Mesendoderm (in vitro differentiated cells): ENCODE measurements around the gene DNAJC15.

Experiments used
- DNase-seq: peaks from one replicate; pipeline ENCODE4 v3.0.0; 2013
- H2AK5ac ChIP-seq: 2 replicates; pipeline ENCODE4 v1.6.1; 2013; ENCODE audit warnings: low read length, inconsistent platforms
- H2BK120ac ChIP-seq: 2 replicates; pipeline ENCODE4 v1.6.1; 2013; ENCODE audit warnings: low read depth, mild to moderate bottlenecking, low read length, moderate library complexity, mixed read lengths
- H2BK15ac ChIP-seq: replicated peaks from 2 replicates; pipeline ENCODE4 v1.6.1; 2013; ENCODE audit warnings: low read depth, mild to moderate bottlenecking, moderate library complexity
- H2BK5ac ChIP-seq: 2 replicates; pipeline ENCODE4 v1.6.1; 2013; ENCODE audit warnings: low read length, inconsistent platforms
- H3K18ac ChIP-seq: 2 replicates; pipeline ENCODE4 v1.6.1; 2013; ENCODE audit warnings: mild to moderate bottlenecking, low read length, mixed read lengths
- H3K23ac ChIP-seq: one replicate; pipeline ENCODE4 v1.6.1; 2013; ENCODE audit warnings: low read length
- H3K27ac ChIP-seq: 2 replicates; pipeline ENCODE4 v1.5.1; 2013; ENCODE audit warnings: low read depth, mild to moderate bottlenecking, inconsistent platforms, low read length, moderate library complexity
- H3K27me3 ChIP-seq: 2 replicates; pipeline ENCODE4 v1.6.1; 2013; ENCODE audit warnings: low read length, control low read depth, mild to moderate bottlenecking, inconsistent platforms; ENCODE audit not compliant: insufficient read depth, poor library complexity
- H3K36me3 ChIP-seq: 2 replicates; pipeline ENCODE4 v1.6.1; 2013; ENCODE audit warnings: low read length, inconsistent platforms; ENCODE audit not compliant: control insufficient read depth, insufficient read depth
- H3K4ac ChIP-seq: one replicate; pipeline ENCODE4 v1.6.1; 2013; ENCODE audit warnings: low read depth, mild to moderate bottlenecking, low read length, moderate library complexity
- H3K4me1 ChIP-seq: 2 replicates; pipeline ENCODE4 v1.6.1; 2013; ENCODE audit warnings: low read depth, low read length, inconsistent platforms; ENCODE audit not compliant: control insufficient read depth
- H3K4me2 ChIP-seq: 2 replicates; pipeline ENCODE4 v1.6.1; 2013; ENCODE audit warnings: low read length
- H3K4me3 ChIP-seq: 2 replicates; pipeline ENCODE4 v1.5.1; 2013; ENCODE audit warnings: mild to moderate bottlenecking, low read length
- H3K56ac ChIP-seq: one replicate; pipeline ENCODE4 v1.6.1; 2013; ENCODE audit warnings: low read length
- H3K79me1 ChIP-seq: 2 replicates; pipeline ENCODE4 v1.6.1; 2013; ENCODE audit warnings: low read length, inconsistent platforms
- H3K79me2 ChIP-seq: 2 replicates; pipeline ENCODE4 v1.6.1; 2013; ENCODE audit warnings: mild to moderate bottlenecking, low read length; ENCODE audit not compliant: control insufficient read depth, insufficient read depth
- H3K9ac ChIP-seq: 2 replicates; pipeline ENCODE4 v1.6.1; 2013; ENCODE audit warnings: low read length, inconsistent platforms
- H4K5ac ChIP-seq: one replicate; pipeline ENCODE4 v1.6.1; 2013; ENCODE audit warnings: low read length
- H4K8ac ChIP-seq: one replicate; pipeline ENCODE4 v1.6.1; 2013; ENCODE audit warnings: low read depth, mild to moderate bottlenecking, control low read depth, low read length, moderate library complexity
- WGBS: extraction: QIAGEN DNeasy Blood & Tissue Kit; methylation state at CpG from one replicate; pipeline ENCODE4 v1.1.7; 2013; ENCODE audit warnings: low lambda C conversion rate, missing lambda C conversion rate; ENCODE audit not compliant: insufficient coverage; ENCODE audit errors: extremely low coverage; 5-methylcytosine and 5-hydroxymethylcytosine counted together

The DNAJC15 gene

GRCh38 chr13:43006893-43007631 lies 16.3 kb upstream of the DNAJC15 start:
- Histone ChIP-seq H2BK5ac (no peak overlapping the region), H3K27ac (peak overlapping the region; percentile 16), H2BK15ac (peak overlapping the region; percentile 57), H3K18ac (peak overlapping the region; percentile 90), H3K4me3 (no peak overlapping the region), H3K36me3 (no peaks in the 10 kb centered on the region), H4K5ac (no peak overlapping the region), H3K4me2 (no peak overlapping the region), H3K79me1 (no peaks in the 10 kb centered on the region), H3K79me2 (no peaks in the 10 kb centered on the region), H3K56ac (peak overlapping the region; percentile 58), H3K9ac (no peak overlapping the region), H3K4ac (no peak overlapping the region), H3K23ac (no peak overlapping the region), H4K8ac (peak overlapping the region; percentile 5), H2AK5ac (no peak overlapping the region), H3K27me3 (no peaks in the 10 kb centered on the region), H3K4me1 (no peaks in the 10 kb centered on the region), H2BK120ac (peak overlapping the region; percentile 62)
- peak; percentile 50 for DNase-seq
- WGBS: no CpG with 5 or more reads among the region's 3 CpGs

GRCh38 chr13:43008596-43008995 lies 14.8 kb upstream of the DNAJC15 start:
- no CpG with 5 or more reads among the region's 3 CpGs for WGBS
- no peak for DNase-seq
- H4K5ac ChIP-seq: no peak overlapping the region

DNA sequence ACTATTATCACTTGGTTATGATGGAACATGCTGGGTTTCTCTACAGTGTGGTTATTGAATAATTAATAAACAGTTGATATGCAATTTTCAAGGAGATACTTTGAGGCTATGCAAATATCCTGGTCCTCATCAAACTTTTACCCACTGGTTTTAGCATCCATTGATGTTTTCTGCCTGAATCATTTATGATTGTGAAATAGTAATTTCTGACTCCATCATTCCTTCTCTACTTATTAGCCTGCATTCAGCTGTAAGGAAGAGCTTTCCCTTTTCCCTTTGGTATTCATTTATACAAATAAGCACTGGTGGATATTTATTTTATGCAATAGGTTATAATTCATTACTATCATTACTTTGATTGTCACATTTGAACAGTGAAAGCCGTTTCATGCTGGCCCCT lies 13.9 kb upstream of the DNAJC15 start:
- no peak overlapping the region for H3K4me3 ChIP-seq
- no peak overlapping the region for H3K4me2 ChIP-seq
- H3K18ac ChIP-seq: no peak overlapping the region
- H2BK5ac ChIP-seq: no peak overlapping the region
- no peaks in the 10 kb centered on the region for H3K27me3 ChIP-seq
- H3K4ac ChIP-seq: no peak overlapping the region
- H3K36me3 ChIP-seq: no peaks in the 10 kb centered on the region
- DNase-seq: no peak
- H2AK5ac ChIP-seq: no peak overlapping the region
- H3K9ac ChIP-seq: no peak overlapping the region
- H3K79me2 ChIP-seq: no peaks in the 10 kb centered on the region
- H2BK120ac ChIP-seq: no peak overlapping the region
- no peaks in the 10 kb centered on the region for H3K79me1 ChIP-seq
- no peak overlapping the region for H3K56ac ChIP-seq
- H3K4me1 ChIP-seq: no peaks in the 10 kb centered on the region
- WGBS: no CpG with 5 or more reads among the region's 1 CpG
- H4K8ac ChIP-seq: no peak overlapping the region
- no peak overlapping the region for H4K5ac ChIP-seq
- no peak overlapping the region for H3K27ac ChIP-seq
- H2BK15ac ChIP-seq: no peak overlapping the region
- H3K23ac ChIP-seq: no peak overlapping the region

More at GRCh38 chr13:43008596-43008995, 14.8 kb upstream of the DNAJC15 start:
- peak overlapping the region; percentile 92 for H2BK15ac ChIP-seq
- H3K4me1 ChIP-seq: no peaks in the 10 kb centered on the region
- H4K8ac ChIP-seq: peak overlapping the region; percentile 56
- no peaks in the 10 kb centered on the region for H3K79me2 ChIP-seq
- no peak overlapping the region for H2AK5ac ChIP-seq
- H3K4me3 ChIP-seq: no peak overlapping the region
- H3K4ac ChIP-seq: no peak overlapping the region
- no peak overlapping the region for H3K27ac ChIP-seq
- H3K56ac ChIP-seq: no peak overlapping the region
- peak overlapping the region; percentile 18 for H3K18ac ChIP-seq
- no peak overlapping the region for H2BK5ac ChIP-seq
- H3K79me1 ChIP-seq: no peaks in the 10 kb centered on the region
- H3K9ac ChIP-seq: no peak overlapping the region
- no peaks in the 10 kb centered on the region for H3K36me3 ChIP-seq
- no peaks in the 10 kb centered on the region for H3K27me3 ChIP-seq
- no peak overlapping the region for H3K4me2 ChIP-seq
- H3K23ac ChIP-seq: no peak overlapping the region
- no peak overlapping the region for H2BK120ac ChIP-seq

DNA sequence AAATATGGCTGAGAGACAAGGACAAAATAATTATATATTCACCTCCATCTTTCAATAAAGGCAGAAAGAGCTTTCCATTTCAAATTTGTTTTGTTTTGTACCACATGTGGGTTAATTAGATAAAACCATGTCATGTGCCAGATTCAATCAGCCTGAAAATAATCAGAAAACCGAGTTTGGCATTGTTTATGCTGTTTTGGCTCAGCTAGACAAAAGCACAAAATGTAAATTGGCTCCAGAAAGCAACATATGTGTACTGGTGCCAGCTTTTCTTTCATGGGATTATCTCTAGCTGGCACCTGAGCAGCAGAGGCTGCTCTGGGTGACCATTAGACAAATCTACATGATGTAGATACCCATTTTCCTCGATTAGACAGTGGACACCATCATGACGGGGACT lies 9.2 kb upstream of the DNAJC15 start:
- Histone ChIP-seq H3K9ac (no peak overlapping the region), H3K36me3 (no peaks in the 10 kb centered on the region), H3K4me1 (no peaks in the 10 kb centered on the region), H2BK5ac (no peak overlapping the region), H3K4me3 (no peak overlapping the region), H2AK5ac (peak overlapping the region; percentile 43), H4K8ac (no peak overlapping the region), H3K4ac (no peak overlapping the region), H2BK15ac (no peak overlapping the region), H3K79me2 (no peaks in the 10 kb centered on the region), H4K5ac (no peak overlapping the region), H2BK120ac (no peak overlapping the region), H3K27me3 (no peaks in the 10 kb centered on the region), H3K4me2 (no peak overlapping the region), H3K18ac (no peak overlapping the region), H3K27ac (no peak overlapping the region), H3K56ac (no peak overlapping the region), H3K23ac (no peak overlapping the region), H3K79me1 (no peaks in the 10 kb centered on the region)
- no peak for DNase-seq
- no CpG with 5 or more reads among the region's 3 CpGs for WGBS

DNA sequence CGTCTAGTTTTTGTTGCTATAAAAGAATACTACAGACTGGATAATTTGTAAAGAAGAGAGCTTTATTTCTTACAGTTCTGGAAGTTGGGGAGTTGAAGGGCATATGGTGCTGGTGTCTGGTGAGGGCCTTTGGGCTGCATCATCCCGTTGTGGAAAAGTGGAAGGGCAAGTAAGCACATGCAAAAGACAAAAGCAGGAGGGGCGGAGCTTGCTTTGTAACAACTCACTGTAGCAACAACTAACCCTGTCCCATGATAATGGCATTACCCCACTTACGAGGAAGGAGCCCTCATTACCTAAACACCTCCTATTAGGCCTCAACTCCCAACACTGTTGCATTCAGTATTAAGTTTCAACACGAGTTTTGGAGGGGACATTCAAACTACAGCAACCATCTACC lies 7.2 kb upstream of the DNAJC15 start:
- Histone ChIP-seq H4K8ac (no peak overlapping the region), H3K9ac (no peak overlapping the region), H3K79me2 (no peaks in the 10 kb centered on the region), H3K4me3 (no peak overlapping the region), H3K4ac (no peak overlapping the region), H2BK15ac (no peak overlapping the region), H3K79me1 (no peaks in the 10 kb centered on the region), H3K27me3 (no peaks in the 10 kb centered on the region), H3K23ac (no peak overlapping the region), H2AK5ac (no peak overlapping the region), H3K4me2 (no peak overlapping the region), H3K4me1 (no peaks in the 10 kb centered on the region), H3K36me3 (no peaks in the 10 kb centered on the region), H2BK5ac (no peak overlapping the region), H4K5ac (no peak overlapping the region), H2BK120ac (no peak overlapping the region), H3K18ac (no peak overlapping the region), H3K56ac (no peak overlapping the region), H3K27ac (no peak overlapping the region)
- no CpG with 5 or more reads among the region's 5 CpGs for WGBS
- DNase-seq: no peak

DNA sequence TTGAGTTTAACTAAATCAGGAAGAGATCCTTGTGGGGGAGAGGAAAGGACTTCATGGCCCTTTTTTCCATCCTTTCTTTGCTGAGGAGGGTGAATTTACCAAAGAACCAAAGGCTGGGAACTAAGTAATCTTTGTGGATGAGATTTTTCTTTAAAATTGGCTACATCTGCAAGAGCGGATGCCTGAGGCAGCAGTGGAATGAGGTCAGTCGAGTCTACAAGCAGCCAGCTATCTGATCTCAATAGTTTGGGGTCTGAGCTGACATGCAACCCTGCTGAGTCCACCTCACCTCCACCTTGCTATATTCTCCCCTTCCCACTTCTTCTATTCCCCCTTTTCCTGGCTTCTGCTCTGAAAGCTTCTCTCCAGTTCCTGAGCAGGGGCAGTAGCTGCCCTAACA lies 3.6 kb upstream of the DNAJC15 start:
- Histone ChIP-seq H3K4me1 (no peaks in the 10 kb centered on the region), H3K4me2 (no peak overlapping the region), H3K79me1 (no peaks in the 10 kb centered on the region), H3K9ac (no peak overlapping the region), H2AK5ac (no peak overlapping the region), H2BK15ac (no peak overlapping the region), H3K79me2 (no peaks in the 10 kb centered on the region), H3K56ac (peak overlapping the region; percentile 49), H2BK5ac (no peak overlapping the region), H3K4me3 (no peak overlapping the region), H3K4ac (no peak overlapping the region), H3K23ac (no peak overlapping the region), H2BK120ac (peak overlapping the region; percentile 1), H3K27me3 (no peaks in the 10 kb centered on the region), H3K36me3 (no peaks in the 10 kb centered on the region), H3K27ac (no peak overlapping the region), H4K5ac (no peak overlapping the region), H3K18ac (no peak overlapping the region), H4K8ac (no peak overlapping the region)
- DNase-seq: peak; percentile 50
- no CpG with 5 or more reads among the region's 2 CpGs for WGBS
